ENCODE measurements around the gene SALL3.

- TF ChIP-seq HOXA7 (CRISPR knock-in tag; IDR thresholded peaks at IDR 0.05), result no peak
- TF ChIP-seq HMG20A (CRISPR knock-in tag; IDR thresholded peaks at IDR 0.05; ENCODE audit: borderline replicate concordance), result no peak
- no peak for TF ChIP-seq ZSCAN20 (CRISPR knock-in tag; IDR thresholded peaks at IDR 0.05; ENCODE audit: borderline replicate concordance)
- no peak for TF ChIP-seq ARID2 (CRISPR knock-in tag; IDR thresholded peaks at IDR 0.05; ENCODE audit: borderline replicate concordance)
- TF ChIP-seq BRF2 (CRISPR knock-in tag; IDR thresholded peaks at IDR 0.05), result no peak
- no peak for TF ChIP-seq REL (CRISPR knock-in tag; conservative IDR thresholded peaks at IDR 0.05)
- TF ChIP-seq ZNF792 (CRISPR knock-in tag; IDR thresholded peaks at IDR 0.05), result no peak
- no peak for TF ChIP-seq CEBPB (IDR thresholded peaks at IDR 0.05; ENCODE audit: borderline replicate concordance, low read depth, low read length)
- no peak for TF ChIP-seq UBTF (CRISPR knock-in tag; IDR thresholded peaks at IDR 0.05)
- TF ChIP-seq MAX (IDR thresholded peaks at IDR 0.05), result no peak
- TF ChIP-seq DMTF1 (CRISPR knock-in tag; IDR thresholded peaks at IDR 0.05), result no peak
Measured at GRCh38 chr18:79011300-79011870, 31.8 kb downstream of the SALL3 start.
